ENCODE measurements around the gene HACD3. TPM values are rescaled to one million over a fixed set of nuclear protein-coding genes. Genes with fewer than 3 reads are reported as not detected.
"Not testable (repeated sequence)": the region's sequence is repeated elsewhere in the genome, so short reads cannot be mapped to it uniquely, and the experiment has no call there.

HACD3 gene
- total and polyA plus RNA-seq, 2 donors (not counting 1 experiment from before 2014, with no cell fraction given) = 80.7 to 95.6 TPM

DNA sequence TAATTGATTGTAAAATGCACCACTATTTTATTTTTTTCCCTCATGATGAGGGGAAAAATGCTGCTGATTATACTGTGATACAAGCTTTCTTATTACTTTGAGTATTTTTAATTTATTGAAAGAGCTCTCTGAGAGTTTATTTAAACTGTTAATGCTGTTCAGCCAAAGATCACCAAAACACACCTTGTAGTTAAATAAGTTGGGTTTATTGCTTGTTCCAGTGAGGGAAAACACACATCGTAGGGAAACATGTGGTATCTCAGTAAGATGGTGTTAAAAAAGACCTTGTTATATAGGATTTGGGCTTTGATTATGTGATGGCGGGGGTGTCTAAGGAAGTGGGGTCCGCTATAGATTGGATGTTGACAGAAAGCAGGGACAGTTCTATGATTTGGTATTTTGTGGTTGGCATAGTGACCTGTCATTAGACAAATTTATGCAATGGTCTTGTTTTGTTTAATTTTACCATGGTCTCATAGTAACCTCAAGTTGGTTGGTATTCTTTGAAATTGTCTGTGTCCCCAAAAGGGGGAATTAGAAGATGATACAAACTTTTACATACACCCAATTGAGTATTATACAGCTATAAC is 11.1 kb downstream of the HACD3 start:
- Histone ChIP-seq H3K9ac (ENCODE audit: insufficient read depth, low read length) (no peak overlapping the region), H2AFZ (ENCODE audit: low read length) (no peak overlapping the region), H3K4me1 (ENCODE audit: control insufficient read depth, extremely low read depth, insufficient read depth, low read length) (no peaks in the 10 kb centered on the region), H4K20me1 (ENCODE audit: control insufficient read depth, extremely low read depth, insufficient read depth, low read length) (no peaks in the 10 kb centered on the region), H3K27me3 (ENCODE audit: control insufficient read depth, insufficient read depth, low read length) (no peaks in the 10 kb centered on the region), H3K36me3 (ENCODE audit: control insufficient read depth, insufficient read depth, low read length) (no peaks in the 10 kb centered on the region), H3K4me2 (ENCODE audit: extremely low read depth, insufficient read depth, low read length) (no peak overlapping the region), H3K79me2 (ENCODE audit: control insufficient read depth, insufficient read depth, low read length) (peaks cover 60% of the 10 kb centered on the region), H3K27ac (ENCODE audit: insufficient read depth, low read length) (no peak overlapping the region), H3K9me3 (ENCODE audit: control insufficient read depth, insufficient read depth, low read depth, low read length) (no peaks in the 10 kb centered on the region), H3K4me3 (replicated peaks in 1 of 4; ENCODE audit: control extremely low read depth in 1 of 4, insufficient read depth in 1 of 4, low read depth in 3 of 4, low read length in 4 of 4) (no peak overlapping the region)
- DNase-seq (ENCODE audit: low read depth in 2 of 2) = no peak
- TF ChIP-seq CTCF (conservative IDR thresholded peaks at IDR 0.05 in 1 of 2, IDR thresholded peaks at IDR 0.05 in 1 of 2; ENCODE audit: low read depth in 1 of 2, low read length in 2 of 2) (no peak), EZH2 (IDR thresholded peaks at IDR 0.05; ENCODE audit: low read length, missing control alignments) (no peak)

GRCh38 chr15:65547841-65548240 is 17.6 kb downstream of the HACD3 start:
- DNase-seq (ENCODE audit: low read depth in 2 of 2) = no peak
- Histone ChIP-seq H3K36me3 (ENCODE audit: control insufficient read depth, insufficient read depth, low read length) (no peaks in the 10 kb centered on the region), H3K9ac (ENCODE audit: insufficient read depth, low read length) (no peak overlapping the region), H3K27me3 (ENCODE audit: control insufficient read depth, insufficient read depth, low read length) (no peaks in the 10 kb centered on the region), H4K20me1 (ENCODE audit: control insufficient read depth, extremely low read depth, insufficient read depth, low read length) (no peaks in the 10 kb centered on the region), H3K9me3 (ENCODE audit: control insufficient read depth, insufficient read depth, low read depth, low read length) (no peaks in the 10 kb centered on the region), H3K4me1 (ENCODE audit: control insufficient read depth, extremely low read depth, insufficient read depth, low read length) (no peaks in the 10 kb centered on the region), H3K27ac (ENCODE audit: insufficient read depth, low read length) (no peak overlapping the region), H3K4me2 (ENCODE audit: extremely low read depth, insufficient read depth, low read length) (no peak overlapping the region), H3K4me3 (replicated peaks in 1 of 4; ENCODE audit: control extremely low read depth in 1 of 4, insufficient read depth in 1 of 4, low read depth in 3 of 4, low read length in 4 of 4) (no peak overlapping the region), H3K79me2 (ENCODE audit: control insufficient read depth, insufficient read depth, low read length) (peaks cover 30% of the 10 kb centered on the region), H2AFZ (ENCODE audit: low read length) (no peak overlapping the region)
- TF ChIP-seq CTCF (conservative IDR thresholded peaks at IDR 0.05 in 1 of 2, IDR thresholded peaks at IDR 0.05 in 1 of 2; ENCODE audit: low read depth in 1 of 2, low read length in 2 of 2) (no peak), EZH2 (IDR thresholded peaks at IDR 0.05; ENCODE audit: low read length, missing control alignments) (no peak)

DNA sequence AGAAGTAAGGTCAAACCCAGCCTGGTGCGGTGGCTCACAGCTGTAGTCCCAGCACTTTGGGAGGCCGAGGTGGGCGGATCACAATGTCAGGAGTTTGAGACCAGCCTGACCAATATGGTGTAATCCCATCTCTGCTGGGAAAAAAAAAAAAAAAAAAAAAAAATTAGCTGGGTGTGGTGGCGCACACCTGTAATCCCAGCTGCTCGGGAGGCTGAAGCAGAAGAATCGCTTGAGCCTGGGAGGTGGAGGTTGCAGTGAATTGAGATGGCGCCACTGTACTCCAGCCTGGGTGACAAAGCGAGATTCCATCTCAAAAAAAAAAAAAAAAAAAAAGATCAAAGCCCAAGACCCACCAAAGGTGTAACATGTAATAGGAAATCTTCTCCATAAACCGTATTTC is 19.0 kb downstream of the HACD3 start:
- not testable (repeated sequence) for H3K9ac ChIP-seq (ENCODE audit: insufficient read depth, low read length); H3K27ac ChIP-seq (ENCODE audit: insufficient read depth, low read length); H3K4me1 ChIP-seq (ENCODE audit: control insufficient read depth, extremely low read depth, insufficient read depth, low read length); H2AFZ ChIP-seq (ENCODE audit: low read length); H4K20me1 ChIP-seq (ENCODE audit: control insufficient read depth, extremely low read depth, insufficient read depth, low read length); H3K36me3 ChIP-seq (ENCODE audit: control insufficient read depth, insufficient read depth, low read length); H3K4me3 ChIP-seq (replicated peaks in 1 of 4; ENCODE audit: control extremely low read depth in 1 of 4, insufficient read depth in 1 of 4, low read depth in 3 of 4, low read length in 4 of 4); H3K4me2 ChIP-seq (ENCODE audit: extremely low read depth, insufficient read depth, low read length); H3K9me3 ChIP-seq (ENCODE audit: control insufficient read depth, insufficient read depth, low read depth, low read length); H3K27me3 ChIP-seq (ENCODE audit: control insufficient read depth, insufficient read depth, low read length); DNase-seq (ENCODE audit: low read depth in 2 of 2)
- peaks cover 27% of the 10 kb centered on the region for H3K79me2 ChIP-seq (ENCODE audit: control insufficient read depth, insufficient read depth, low read length)
